CD14-positive monocyte (primary cell): ENCODE measurements around the gene RASGRP1. TPM values are rescaled to one million over a fixed set of nuclear protein-coding genes. Genes with fewer than 3 reads are reported as not detected.

Source experiments
- DNase-seq, 3 donors: peaks; one replicate each; pipeline ENCODE4 v3.0.0-alpha.2; 2011 to 2022
- H2AFZ ChIP-seq: 2 replicates; pipeline ENCODE4 v1.6.0; 2012; ENCODE audit warnings: mild to moderate bottlenecking, low read depth, low read length, inconsistent platforms; ENCODE audit not compliant: insufficient read depth, poor library complexity, severe bottlenecking
- H3K27ac ChIP-seq, 2 donors: 1 replicate in 1 of 2; 2 replicates in 1 of 2; pipeline ENCODE4 v1.5.1; 2012 to 2013; ENCODE audit warnings: low read length in 2 of 2, control low read depth in 1 of 2, inconsistent platforms in 1 of 2, low read depth in 1 of 2, mild to moderate bottlenecking in 1 of 2
- H3K27me3 ChIP-seq, 2 donors: one replicate each; pipeline versions ENCODE4 v1.6.0 to v1.6.1; 2011 to 2013; ENCODE audit warnings: low read length in 2 of 2; ENCODE audit not compliant: control insufficient read depth in 2 of 2, insufficient read depth in 2 of 2
- H3K36me3 ChIP-seq, 2 donors: replicated peaks in 1 of 2; 1 replicate in 1 of 2; 2 replicates in 1 of 2; pipeline versions ENCODE4 v1.5.1 to v1.6.1; 2012 to 2013; ENCODE audit warnings: low read length in 2 of 2, control low read depth in 1 of 2, inconsistent platforms in 1 of 2, mild to moderate bottlenecking in 1 of 2; ENCODE audit not compliant: insufficient read depth in 2 of 2, control insufficient read depth in 1 of 2
- H3K4me1 ChIP-seq, 2 donors: 1 replicate in 1 of 2; 2 replicates in 1 of 2; pipeline versions ENCODE4 v1.5.1 to v1.6.1; 2012 to 2013; ENCODE audit warnings: low read length in 2 of 2, control low read depth in 1 of 2, inconsistent platforms in 1 of 2, mild to moderate bottlenecking in 1 of 2, moderate library complexity in 1 of 2; ENCODE audit not compliant: insufficient read depth in 2 of 2, control insufficient read depth in 1 of 2
- H3K4me2 ChIP-seq: replicated peaks from 2 replicates; pipeline ENCODE3; 2012; ENCODE audit warnings: low read length, moderate library complexity, mild to moderate bottlenecking; ENCODE audit not compliant: poor library complexity, severe bottlenecking; ENCODE audit errors: extremely low read depth
- H3K4me3 ChIP-seq, 3 experiments: fragments of 200-600 bp in 1 of 3; sonication (generic) in 1 of 3; replicated peaks in 1 of 3; 1 replicate in 2 of 3; 2 replicates in 1 of 3; pipeline ENCODE4 v1.5.1; 2011 to 2013; ENCODE audit warnings: low read length in 3 of 3, mild to moderate bottlenecking in 3 of 3, control low read depth in 2 of 3, low read depth in 2 of 3, inconsistent platforms in 1 of 3, moderate library complexity in 1 of 3
- H3K79me2 ChIP-seq: 2 replicates; pipeline ENCODE4 v1.6.0; 2012; ENCODE audit warnings: mild to moderate bottlenecking, control low read depth, inconsistent platforms, low read length, moderate library complexity; ENCODE audit not compliant: insufficient read depth
- H3K9ac ChIP-seq: 2 replicates; pipeline ENCODE4 v1.6.0; 2017; ENCODE audit warnings: low read length, mild to moderate bottlenecking; ENCODE audit not compliant: insufficient read depth, poor library complexity, severe bottlenecking
- H3K9me3 ChIP-seq, 2 donors: replicated peaks in 1 of 2; 1 replicate in 1 of 2; 2 replicates in 1 of 2; pipeline versions ENCODE4 v1.5.1 to v1.6.1; 2012 to 2013; ENCODE audit warnings: low read length in 2 of 2, control low read depth in 1 of 2; ENCODE audit not compliant: control insufficient read depth in 1 of 2, insufficient read depth in 1 of 2
- H4K20me1 ChIP-seq: 2 replicates; pipeline ENCODE4 v1.6.0; 2012; ENCODE audit warnings: mild to moderate bottlenecking, low read length, control low read depth, moderate library complexity; ENCODE audit not compliant: insufficient read depth
- H3K27ac Mint-ChIP-seq, 7 donors: one replicate each; pipeline ENCODE4 v1.8.0; 2020; ENCODE audit warnings: mild to moderate bottlenecking in 7 of 7, mixed read lengths in 7 of 7, moderate library complexity in 6 of 7, inconsistent platforms in 2 of 7
- H3K27me3 Mint-ChIP-seq, 3 donors: one replicate each; pipeline ENCODE4 v1.8.0; 2021 to 2022; ENCODE audit warnings: low read depth in 3 of 3, mild to moderate bottlenecking in 3 of 3, mixed read lengths in 3 of 3, moderate library complexity in 3 of 3, inconsistent platforms in 1 of 3
- H3K36me3 Mint-ChIP-seq, 2 donors: one replicate each; pipeline ENCODE4 v1.8.0; 2020; ENCODE audit warnings: mixed read lengths in 2 of 2, inconsistent platforms in 1 of 2, mild to moderate bottlenecking in 1 of 2
- H3K4me1 Mint-ChIP-seq: one replicate; pipeline ENCODE4 v1.8.0; 2020; ENCODE audit warnings: mild to moderate bottlenecking, mixed read lengths
- H3K4me3 Mint-ChIP-seq, 2 donors: one replicate each; pipeline ENCODE4 v1.8.0; 2020; ENCODE audit warnings: mild to moderate bottlenecking in 2 of 2, mixed read lengths in 2 of 2, moderate library complexity in 1 of 2
- H3K9me3 Mint-ChIP-seq, 7 donors: one replicate each; pipeline ENCODE4 v1.8.0; 2020 to 2022; ENCODE audit warnings: mixed read lengths in 7 of 7, mild to moderate bottlenecking in 6 of 7, moderate library complexity in 6 of 7, inconsistent platforms in 2 of 7
- CTCF ChIP-seq: fragments of 200-600 bp; IDR thresholded peaks from one replicate; pipeline ENCODE4 v1.8.0; 2022; ENCODE audit warnings: antibody characterized with exemption, mild to moderate bottlenecking
- WGBS: methylation state at CpG from one replicate; pipeline ENCODE4 v1.1.5; 2013; ENCODE audit warnings: missing lambda C conversion rate; ENCODE audit not compliant: insufficient coverage; 5-methylcytosine and 5-hydroxymethylcytosine counted together
- intact Hi-C, 2 donors: fragments of 100-400 bp; cut with micrococcal nuclease; formaldehyde crosslinking; loops; one replicate each; pipeline versions ENCODE4 v1.15.0 to v1.15.1; 2023
- polyA plus RNA-seq, 3 donors: library from polyadenylated mRNA; depleted of rRNA in 1 of 3; unstranded in 2 of 3; stranded (reverse) in 1 of 3; fragments of 300-500 nt in 2 of 3; fragments of >200 nt in 1 of 3; fragmentation: Illumina TruSeq in 2 of 3; gene quantifications; 1 replicate in 2 of 3; 2 replicates in 1 of 3; pipeline ENCODE4 v1.2.3, GENCODE V29; 2012 to 2021

The RASGRP1 gene
- polyA plus RNA-seq, 3 donors = 0.05 to 0.38 (median 0.13) TPM

GRCh38 chr15:38512901-38513300 lies 51.7 kb downstream of the RASGRP1 start:
- Mint-ChIP-seq H3K4me1 (no peaks in the 10 kb centered on the region), H3K27ac (no peak overlapping the region), H3K4me3 (no peak overlapping the region), H3K36me3 (no peaks in the 10 kb centered on the region), H3K9me3 (no peaks in the 10 kb centered on the region), H3K27me3 (peaks cover 1 to 5% (median 3%) of the 10 kb centered on the region in 3 donors)
- Histone ChIP-seq H3K36me3 (no peaks in the 10 kb centered on the region), H3K27ac (no peak overlapping the region), H3K4me1 (no peaks in the 10 kb centered on the region), H3K4me2 (no peak overlapping the region), H3K9ac (no peak overlapping the region), H3K9me3 (no peaks in the 10 kb centered on the region), H3K4me3 (no peak overlapping the region), H4K20me1 (no peaks in the 10 kb centered on the region), H3K79me2 (no peaks in the 10 kb centered on the region), H3K27me3 (no peaks in the 10 kb centered on the region), H2AFZ (no peak overlapping the region)
- intact Hi-C loops = no loop called here
- TF ChIP-seq CTCF = no peak
- WGBS = no CpG with 5 or more reads among the region's 1 CpG
- no peak for DNase-seq

- no peaks in the 10 kb centered on the region for H3K36me3 Mint-ChIP-seq
Observed at GRCh38 chr15:38509152-38509551, 55.5 kb downstream of the RASGRP1 start.

More at GRCh38 chr15:38509152-38509551, 55.5 kb downstream of the RASGRP1 start:
- H3K9me3 Mint-ChIP-seq = no peaks in the 10 kb centered on the region
- H4K20me1 ChIP-seq = no peaks in the 10 kb centered on the region
- no peak overlapping the region for H3K9ac ChIP-seq
- H3K4me1 Mint-ChIP-seq = no peaks in the 10 kb centered on the region
- no peak overlapping the region for H3K4me3 ChIP-seq
- H3K4me1 ChIP-seq = no peaks in the 10 kb centered on the region
- H3K27me3 Mint-ChIP-seq = peaks cover 0 to 5% (median 3%) of the 10 kb centered on the region in 3 donors
- H3K9me3 ChIP-seq = no peaks in the 10 kb centered on the region
- H3K4me2 ChIP-seq = no peak overlapping the region
- H3K27ac Mint-ChIP-seq = no peak overlapping the region
- no peak overlapping the region for H2AFZ ChIP-seq
- no peak for DNase-seq
- no peak for TF ChIP-seq CTCF
- intact Hi-C loops = no loop called here
- no peak overlapping the region for H3K4me3 Mint-ChIP-seq
- WGBS = 88% methylated on average over 3 of the region's 4 CpGs
- H3K27ac ChIP-seq = no peak overlapping the region
- H3K36me3 ChIP-seq = no peaks in the 10 kb centered on the region
- H3K79me2 ChIP-seq = no peaks in the 10 kb centered on the region
- H3K27me3 ChIP-seq = no peaks in the 10 kb centered on the region
